GM21390 (cell line): ENCODE measurements around the gene SLC44A5.
A peak's percentile ranks its signal among the peaks of the same experiment; 100 is the strongest.
"Not testable (repeated sequence)": the region's sequence is repeated elsewhere in the genome, so short reads cannot be mapped to it uniquely, and the experiment has no call there.

Experiments
- ATAC-seq: cut with Tn5 transposase; IDR thresholded peaks from one replicate; pipeline ENCODE4 v1.9.1; 2021; ENCODE audit not compliant: unreplicated experiment

The SLC44A5 gene

GRCh38 chr1:75203415-75204277 is 407.3 kb downstream of the SLC44A5 start:
- ATAC-seq = peak; percentile 79

- no peak for ATAC-seq
Measured at GRCh38 chr1:75202751-75203150, 408.2 kb downstream of the SLC44A5 start.

GRCh38 chr1:75198761-75199160 is 412.2 kb downstream of the SLC44A5 start:
- no peak for ATAC-seq

GRCh38 chr1:75198163-75198562 is 412.8 kb downstream of the SLC44A5 start:
- ATAC-seq = no peak

GRCh38 chr1:75188892-75189291 is 422.0 kb downstream of the SLC44A5 start:
- no peak for ATAC-seq

GRCh38 chr1:75181214-75181955 is 429.5 kb downstream of the SLC44A5 start:
- not testable (repeated sequence) for ATAC-seq

GRCh38 chr1:75174031-75174760 is 436.7 kb downstream of the SLC44A5 start:
- no peak for ATAC-seq

- ATAC-seq = no peak
Measured at GRCh38 chr1:75172556-75172955, 438.4 kb downstream of the SLC44A5 start.

- ATAC-seq = no peak
Measured at GRCh38 chr1:75171876-75172275, 439.0 kb downstream of the SLC44A5 start.

- ATAC-seq = no peak
Measured at GRCh38 chr1:75170981-75171380, 439.9 kb downstream of the SLC44A5 start.

GRCh38 chr1:75170011-75170410 is 440.9 kb downstream of the SLC44A5 start:
- ATAC-seq = no peak

- ATAC-seq = no peak
Measured at GRCh38 chr1:75166821-75167220, 444.1 kb downstream of the SLC44A5 start.

- no peak for ATAC-seq
Measured at GRCh38 chr1:75165264-75165663, 445.6 kb downstream of the SLC44A5 start.

- no peak for ATAC-seq
Measured at GRCh38 chr1:75159154-75159553, 451.8 kb downstream of the SLC44A5 start.
